Dermis microvascular lymphatic vessel endothelial cell (primary cell): Measurements from ENCODE around the gene EID2. TPM values are rescaled to one million over a fixed set of nuclear protein-coding genes. Genes with fewer than 3 reads are reported as not detected.

Experiments
- DNase-seq, 2 donors: peaks; one replicate each; pipeline versions ENCODE4 v3.0.0 to v3.0.0-alpha.2; 2010; ENCODE audit warnings: low read depth in 2 of 2
- total RNA-seq: library from RNA; depleted of rRNA; stranded (reverse); fragments of >200 nt; gene quantifications from 2 replicates; pipeline ENCODE4 v1.2.1, GENCODE V29; 2014

EID2 gene
- total RNA-seq, 1 donor from 2014 or later, result 13.2 TPM

DNA sequence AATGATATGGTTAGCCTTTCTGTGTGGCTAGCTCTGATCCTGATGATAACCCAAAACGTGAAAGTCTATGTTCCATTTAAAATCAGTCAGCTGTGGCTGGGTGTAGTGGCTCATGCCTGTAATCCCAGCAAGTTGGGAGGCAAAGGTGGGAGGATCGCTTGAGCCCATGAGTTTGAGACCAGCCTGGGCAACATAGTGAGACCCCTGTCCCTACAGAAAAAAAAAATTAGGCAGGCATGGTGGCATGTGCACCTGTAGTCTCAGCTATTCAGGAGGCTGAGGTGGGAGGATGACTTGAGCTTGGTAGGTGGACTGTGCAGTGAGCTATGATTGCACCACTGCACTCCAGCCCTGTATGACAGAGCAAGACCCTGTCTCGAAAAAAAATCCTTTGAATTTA is 6.2 kb downstream of the EID2 start:
- no peak for DNase-seq

DNA sequence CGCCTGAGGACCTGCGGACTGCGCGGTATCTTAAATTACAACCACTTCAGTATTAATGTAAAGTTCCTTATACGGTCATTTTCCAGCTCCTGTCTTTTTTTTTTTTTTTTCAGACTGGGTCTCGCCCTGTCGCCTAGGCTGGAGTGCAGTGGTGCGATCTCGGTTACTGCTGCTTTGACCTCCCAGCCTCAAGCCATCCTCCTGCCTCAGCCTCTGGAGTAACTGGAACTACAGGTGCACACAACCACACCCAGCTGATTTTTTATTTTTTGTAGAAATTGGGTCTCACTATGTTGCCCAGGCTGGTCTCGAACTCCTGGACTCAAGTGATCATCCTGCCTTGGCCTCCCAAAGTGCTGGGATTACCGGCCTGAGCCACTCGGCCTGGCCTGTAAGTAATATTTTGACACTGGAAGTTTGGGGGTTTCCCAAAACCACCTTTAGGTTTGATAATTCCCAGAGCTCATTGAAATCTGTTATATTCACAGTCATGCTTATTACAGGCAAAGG is 6.9 kb downstream of the EID2 start:
- no peak for DNase-seq

DNA sequence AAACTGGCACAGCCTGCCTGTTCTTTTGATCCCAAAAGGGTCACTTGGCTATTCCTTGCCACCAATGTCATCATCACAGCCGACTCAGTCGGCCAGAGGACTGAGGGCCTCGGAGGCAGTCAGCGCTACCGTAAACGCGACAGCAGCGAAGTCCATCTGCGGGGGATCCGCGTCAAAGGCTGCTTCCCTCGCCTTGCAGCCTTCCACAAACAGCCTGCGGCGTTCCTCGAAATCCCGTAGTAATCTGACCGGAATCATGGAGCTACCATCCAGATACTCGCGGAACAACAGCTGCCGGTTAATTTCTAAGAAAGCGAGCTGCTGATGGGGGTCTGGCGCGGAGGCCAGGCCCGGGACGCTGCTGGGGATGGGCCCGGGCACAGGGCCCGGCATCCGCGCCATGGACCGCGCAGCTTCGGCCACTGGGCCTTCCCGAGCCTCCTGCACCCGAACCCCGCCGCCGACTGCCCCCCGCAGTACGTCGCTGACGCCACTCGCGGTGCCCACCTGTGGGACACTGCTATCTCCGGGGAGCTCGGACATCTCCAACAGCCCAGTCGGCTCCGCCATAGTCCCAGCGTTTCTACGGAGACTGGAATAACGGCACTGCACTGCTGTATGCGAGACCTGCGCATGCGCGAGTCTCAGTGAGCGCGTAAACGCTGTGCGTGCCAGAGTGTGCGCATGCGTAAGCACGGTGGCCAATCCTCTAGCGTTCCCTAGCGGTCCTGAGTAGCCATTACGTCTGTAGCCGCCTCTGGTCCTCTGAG is 7.5 kb downstream of the EID2 start, which contains the start of gene EID2B:
Gene EID2B (minus strand): TSS at position 620 of the 770 bp plus-strand sequence. CDS start 50 bp downstream, at position 570.
- peak; percentile 94 to 96 for DNase-seq

DNA sequence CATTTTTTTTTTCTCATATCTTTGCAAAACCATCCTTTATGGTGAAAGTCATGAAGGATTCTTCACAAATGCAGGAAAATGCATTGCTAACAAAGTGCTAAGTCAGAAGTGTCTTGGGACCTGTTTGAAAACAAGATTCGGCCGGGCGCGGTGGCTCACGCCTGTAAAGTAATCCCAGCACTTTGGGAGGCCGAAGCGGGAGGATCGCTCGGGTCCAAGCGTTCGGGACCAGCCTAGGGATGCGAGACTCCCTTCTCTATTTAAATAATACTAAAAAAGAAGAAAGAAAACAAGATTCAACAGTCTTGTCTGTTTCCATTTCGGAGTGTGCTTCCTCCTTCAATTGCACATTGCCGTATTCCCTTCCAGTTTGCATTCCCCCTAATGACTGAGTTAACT is 8.1 kb downstream of the EID2 start:
- no peak for DNase-seq

DNA sequence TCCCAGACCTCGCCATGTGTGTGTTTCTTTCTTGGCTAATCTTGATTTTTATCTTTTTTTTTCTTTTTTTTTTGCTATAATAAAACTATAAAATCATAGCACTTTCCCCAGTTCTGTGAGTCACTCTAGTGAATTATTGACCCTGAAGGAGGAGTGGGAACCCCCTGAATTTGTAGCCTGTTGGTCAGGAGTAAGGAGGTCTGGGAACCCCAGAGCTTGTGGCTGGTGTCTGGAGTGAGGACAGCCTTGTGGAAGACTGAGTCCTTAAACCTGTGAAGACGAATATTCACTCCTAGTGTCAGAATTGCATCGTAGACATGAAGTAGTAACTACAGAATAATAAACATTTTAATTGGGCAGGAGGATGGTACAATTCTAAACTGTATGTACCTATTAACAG is 14.8 kb downstream of the EID2 start:
- no peak for DNase-seq

DNA sequence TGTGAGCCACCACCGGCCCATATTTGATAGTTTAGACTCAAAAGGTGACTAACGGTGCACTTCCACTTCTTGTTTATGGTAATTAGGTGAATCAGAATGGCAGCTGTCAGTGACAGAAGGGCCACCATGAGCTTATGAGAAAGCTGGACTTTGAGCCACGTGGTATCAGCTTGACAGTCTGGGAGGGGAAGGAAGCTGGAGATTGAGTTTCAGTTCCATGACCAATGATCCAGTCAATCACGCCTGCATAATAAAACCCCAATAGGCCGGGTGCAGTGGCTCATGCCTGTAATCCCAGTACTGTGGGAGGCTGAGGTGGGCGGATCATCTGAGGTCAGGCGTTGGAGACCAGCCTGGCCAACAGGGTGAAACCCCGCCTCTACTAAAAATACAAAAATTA is 15.5 kb downstream of the EID2 start:
- no peak for DNase-seq

DNA sequence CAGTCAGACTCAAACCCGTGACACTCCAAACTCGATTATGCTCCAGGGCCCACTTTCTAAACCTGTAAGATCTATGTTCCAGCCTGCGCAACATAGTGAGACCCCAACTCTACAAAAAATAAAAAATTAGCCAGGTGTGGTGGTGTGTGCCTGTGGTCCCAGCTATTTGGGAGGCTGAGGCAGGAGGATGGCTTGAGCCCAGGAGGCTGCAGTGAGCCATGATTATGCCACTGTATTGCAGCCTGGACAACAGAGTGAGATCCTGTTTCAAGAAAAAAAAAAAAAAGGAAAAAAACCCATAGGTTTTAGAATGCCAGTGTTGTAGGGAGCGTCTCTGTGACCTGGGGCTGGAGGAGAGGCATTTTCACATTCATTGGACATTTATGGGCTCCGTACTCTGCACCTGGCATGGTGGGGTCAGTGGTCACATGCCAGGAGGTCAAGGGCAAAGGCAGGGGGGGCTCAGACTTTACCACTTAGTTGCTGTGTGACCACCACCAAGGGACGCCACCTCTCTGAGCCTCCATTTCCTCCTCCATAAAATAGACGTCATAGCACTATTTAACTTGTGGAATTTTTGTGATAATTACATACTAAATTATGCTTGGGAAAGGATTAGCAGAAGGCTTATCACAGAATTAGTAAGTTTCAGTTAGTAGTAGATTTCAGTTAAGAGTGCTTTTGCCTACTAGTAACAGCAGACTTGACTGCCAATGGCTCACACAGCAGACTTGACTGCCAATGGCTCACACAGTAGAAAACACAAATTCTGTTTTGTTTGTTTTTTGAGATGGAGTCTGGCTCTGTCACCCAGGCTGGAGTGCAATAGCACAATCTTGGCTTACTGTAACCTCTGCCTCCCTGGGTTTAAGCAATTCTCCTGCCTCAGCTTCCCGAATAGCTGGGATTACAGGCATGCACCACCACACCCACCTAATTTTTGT is 19.1 kb downstream of the EID2 start:
- no peak for DNase-seq

DNA sequence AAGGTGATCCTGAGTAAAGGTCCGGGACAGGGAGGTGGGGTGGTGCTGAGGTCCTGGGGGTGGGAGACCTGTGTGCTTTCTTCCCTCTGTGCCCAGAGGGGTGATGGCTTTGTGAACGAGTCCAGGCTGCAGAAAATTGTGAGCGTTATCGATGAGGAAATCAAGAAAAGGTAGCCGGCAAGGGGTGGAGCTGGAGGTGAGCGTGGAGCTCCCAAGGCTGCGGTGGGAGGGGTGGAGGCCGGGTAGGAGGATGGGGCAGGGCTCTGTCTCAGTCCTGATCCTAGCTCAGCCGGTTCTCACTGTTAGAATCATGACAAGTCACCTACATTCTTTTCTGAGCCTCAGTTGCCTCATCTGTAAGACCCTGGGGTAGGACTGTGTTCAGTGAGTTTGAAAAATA is 21.0 kb downstream of the EID2 start:
- no peak for DNase-seq

DNA sequence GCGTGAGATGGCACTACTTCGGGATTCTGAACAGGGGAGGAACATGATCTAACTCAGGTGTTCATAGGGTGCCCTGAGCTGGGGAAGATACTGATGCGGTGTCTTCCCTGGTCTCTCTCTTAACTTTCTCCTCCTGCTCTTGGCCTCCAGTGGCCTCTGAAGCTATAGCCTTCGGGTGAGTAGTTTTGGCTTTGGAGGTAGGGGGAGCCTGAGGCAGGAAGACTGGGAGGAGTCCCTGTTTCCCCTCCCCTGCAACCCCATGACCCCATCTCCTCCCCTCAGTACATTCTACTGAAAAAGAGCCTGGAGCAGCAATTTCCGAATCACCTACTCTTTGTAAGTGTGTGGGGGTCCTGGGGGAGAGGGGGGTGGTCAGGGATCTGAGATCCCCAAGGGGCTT is 21.5 kb downstream of the EID2 start:
- no peak for DNase-seq

DNA sequence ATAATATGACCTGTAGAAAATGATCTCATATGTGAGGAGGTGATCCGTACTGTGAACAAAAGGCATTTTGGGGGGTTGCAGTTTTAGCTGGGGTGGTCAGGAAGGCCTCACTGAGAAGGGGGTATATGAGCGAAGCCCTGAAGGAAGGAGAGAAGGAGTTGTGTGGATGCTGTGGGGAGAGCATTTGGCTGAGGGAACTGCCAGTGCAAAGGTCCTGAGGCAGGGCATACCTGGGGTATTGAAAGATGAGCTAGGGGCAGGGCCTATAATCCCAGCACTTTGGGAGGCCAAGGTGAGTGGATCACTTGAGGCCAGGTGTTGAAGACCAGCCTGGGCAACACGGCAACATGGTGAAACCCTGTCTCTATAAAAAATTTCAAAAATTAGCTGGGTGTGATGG is 22.5 kb downstream of the EID2 start:
- no peak for DNase-seq

DNA sequence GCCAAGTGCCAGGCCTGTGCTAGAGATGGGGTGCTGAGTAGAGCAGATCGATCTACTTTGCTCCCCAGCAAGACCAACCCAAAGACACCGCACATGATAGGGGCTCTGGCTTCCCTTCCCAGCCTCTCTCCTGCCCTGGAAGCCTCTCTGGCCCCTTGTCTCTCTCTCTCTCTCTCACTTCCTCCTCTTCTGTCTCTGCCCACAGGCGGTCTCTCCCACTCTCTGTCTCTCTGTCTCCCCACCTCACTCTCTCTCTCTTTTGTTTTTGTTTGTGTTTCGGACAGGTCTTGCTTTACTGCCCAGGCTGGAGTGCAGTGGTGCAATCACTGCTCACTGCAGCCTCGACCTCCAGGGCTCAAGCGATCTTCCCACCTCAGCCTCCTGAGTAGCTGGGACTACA is 23.7 kb downstream of the EID2 start:
- DNase-seq, result no peak

DNA sequence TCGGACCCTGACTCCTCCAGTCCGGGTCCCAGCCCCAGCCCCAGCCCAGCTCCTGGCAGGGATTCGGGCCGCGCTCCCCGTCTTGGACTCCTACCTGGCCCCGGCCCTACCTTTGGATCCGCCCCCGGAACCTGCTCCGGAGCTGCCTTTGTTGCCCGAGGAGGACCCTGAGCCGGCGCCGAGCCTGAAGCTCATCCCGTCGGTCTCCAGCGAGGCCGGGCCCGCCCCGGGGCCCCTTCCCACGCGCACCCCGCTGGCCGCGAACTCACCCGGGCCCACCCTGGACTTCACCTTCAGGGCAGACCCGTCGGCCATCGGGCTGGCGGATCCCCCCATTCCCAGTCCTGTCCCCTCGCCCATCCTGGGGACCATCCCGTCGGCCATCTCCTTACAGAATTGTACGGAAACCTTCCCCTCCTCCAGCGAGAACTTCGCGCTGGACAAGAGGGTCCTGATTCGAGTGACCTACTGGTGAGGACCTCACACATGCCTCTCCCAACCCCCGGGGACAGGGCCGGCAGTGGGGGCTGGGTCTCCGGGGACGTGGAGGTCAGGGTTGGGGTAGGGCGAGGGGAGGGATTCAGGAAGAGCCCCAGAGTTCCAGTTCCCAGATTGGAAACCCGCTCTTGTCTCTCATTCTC is 24.3 kb downstream of the EID2 start:
- DNase-seq, result no peak

DNA sequence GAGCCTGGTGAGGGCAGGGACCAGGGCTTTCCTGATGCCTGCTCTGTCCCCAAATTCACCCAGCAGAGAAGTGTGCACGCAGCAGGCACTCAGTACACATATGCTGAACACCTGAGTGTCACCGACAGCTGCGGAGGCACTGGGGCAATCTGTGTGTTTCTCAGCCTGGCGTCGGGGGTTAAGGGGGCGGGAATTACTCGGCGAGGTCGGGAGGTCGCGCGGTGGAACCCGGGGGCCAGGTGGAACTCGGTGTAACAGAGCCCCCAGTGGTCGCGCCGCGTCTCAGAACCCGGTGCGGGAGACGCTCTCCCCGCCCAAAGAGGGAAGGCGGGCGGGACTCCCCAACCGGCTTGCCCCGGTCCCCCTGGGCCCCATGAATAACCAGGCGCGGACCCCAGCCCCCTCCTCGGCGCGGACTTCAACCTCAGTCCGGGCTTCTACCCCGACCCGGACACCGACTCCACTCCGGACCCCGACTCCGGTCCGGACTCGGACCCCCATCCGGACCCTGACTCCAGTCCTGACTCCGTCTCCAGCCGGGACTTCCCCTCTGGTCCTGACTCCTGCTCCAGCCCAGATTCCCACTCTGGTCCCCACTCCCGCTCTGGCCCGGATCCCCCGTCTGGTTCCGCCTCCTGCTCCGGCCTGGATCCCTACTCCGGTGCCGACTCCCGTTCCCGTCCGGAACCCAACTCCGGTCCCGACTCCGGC is 25.0 kb downstream of the EID2 start, which contains the start of gene SELENOV:
Gene SELENOV (plus strand): TSS at position 300 of the 711 bp plus-strand sequence. CDS start 74 bp downstream, at position 374.
- DNase-seq, result no peak

DNA sequence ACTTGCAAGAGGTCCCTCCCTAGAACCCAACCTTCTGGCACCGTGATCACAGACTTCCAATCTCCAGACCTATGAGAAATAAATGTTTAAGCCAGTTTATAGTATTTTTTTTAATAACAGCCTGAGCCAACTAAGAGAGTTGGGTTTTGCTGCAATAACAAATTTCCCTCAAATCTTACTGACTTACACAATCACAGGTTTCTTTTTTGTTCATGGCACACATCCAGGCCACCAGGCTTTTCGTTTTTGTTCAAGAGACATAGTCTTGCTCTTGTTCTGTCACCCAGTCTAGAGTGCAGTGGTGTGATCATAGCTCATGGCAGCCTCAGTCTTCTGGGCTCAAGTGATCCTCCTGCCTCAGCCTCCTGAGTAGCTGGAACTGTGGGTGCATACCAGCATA is 27.0 kb downstream of the EID2 start:
- DNase-seq, result no peak

DNA sequence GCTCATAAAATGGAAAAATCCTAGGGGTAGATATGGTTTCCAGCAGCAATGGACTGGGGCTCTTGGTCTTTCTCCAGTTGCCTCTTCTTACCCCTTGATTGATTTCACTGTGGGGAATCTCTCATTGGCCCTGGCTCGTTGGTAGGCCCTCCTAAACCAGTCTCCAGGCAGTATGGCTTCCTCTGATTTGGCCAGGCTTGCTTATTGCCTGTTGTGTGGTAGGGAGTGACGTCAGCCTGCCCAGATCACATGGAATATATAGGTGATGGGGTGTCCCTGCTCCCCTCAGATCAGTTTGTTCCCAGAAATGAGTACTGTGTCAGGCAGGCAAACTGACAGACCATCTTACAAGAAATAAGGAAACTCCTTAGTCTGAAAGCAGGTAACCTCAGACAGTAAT is 30.7 kb downstream of the EID2 start:
- DNase-seq, result no peak

DNA sequence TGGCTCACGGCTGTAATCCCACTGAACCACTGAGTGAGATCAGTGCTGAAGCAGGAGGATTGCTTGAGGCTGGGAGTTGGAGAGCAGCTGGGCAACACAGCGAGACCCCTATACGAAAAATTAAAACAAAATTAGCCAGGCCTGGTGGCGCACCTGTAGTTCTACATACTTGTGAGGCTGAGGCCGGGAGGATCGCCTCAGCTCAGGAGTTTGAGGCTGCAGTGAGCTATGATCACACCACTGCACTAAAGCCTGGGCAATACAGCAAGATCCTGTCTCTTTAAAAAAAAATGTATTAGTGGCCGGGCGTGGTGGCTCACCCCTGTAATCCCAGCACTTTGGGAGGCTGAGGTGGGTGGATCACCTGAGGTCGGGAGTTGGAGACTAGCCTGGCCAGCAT is 31.3 kb downstream of the EID2 start:
- no peak for DNase-seq

DNA sequence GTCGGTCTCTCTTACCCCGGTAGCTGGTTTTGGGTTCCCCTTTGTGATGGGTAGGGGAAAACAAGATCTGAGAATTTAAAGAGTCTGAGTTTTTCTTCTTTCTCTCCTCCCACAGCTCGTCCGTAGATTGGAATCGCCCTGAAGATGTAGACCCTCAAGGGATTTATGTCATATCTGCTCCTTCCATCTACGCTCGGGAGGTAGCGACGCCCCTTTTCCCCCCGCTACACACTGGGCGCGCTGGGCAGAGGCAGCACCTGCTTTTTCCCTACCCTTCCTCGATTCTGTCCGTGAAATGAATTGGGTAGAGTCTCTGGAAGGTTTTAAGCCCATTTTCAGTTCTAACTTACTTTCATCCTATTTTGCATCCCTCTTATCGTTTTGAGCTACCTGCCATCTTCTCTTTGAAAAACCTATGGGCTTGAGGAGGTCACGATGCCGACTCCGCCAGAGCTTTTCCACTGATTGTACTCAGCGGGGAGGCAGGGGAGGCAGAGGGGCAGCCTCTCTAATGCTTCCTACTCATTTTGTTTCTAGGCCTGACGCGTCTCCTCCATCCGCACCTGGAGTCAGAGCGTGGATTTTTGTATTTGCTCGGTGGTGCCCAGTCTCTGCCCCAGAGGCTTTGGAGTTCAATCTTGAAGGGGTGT is 32.1 kb downstream of the EID2 start:
- DNase-seq, result no peak

DNA sequence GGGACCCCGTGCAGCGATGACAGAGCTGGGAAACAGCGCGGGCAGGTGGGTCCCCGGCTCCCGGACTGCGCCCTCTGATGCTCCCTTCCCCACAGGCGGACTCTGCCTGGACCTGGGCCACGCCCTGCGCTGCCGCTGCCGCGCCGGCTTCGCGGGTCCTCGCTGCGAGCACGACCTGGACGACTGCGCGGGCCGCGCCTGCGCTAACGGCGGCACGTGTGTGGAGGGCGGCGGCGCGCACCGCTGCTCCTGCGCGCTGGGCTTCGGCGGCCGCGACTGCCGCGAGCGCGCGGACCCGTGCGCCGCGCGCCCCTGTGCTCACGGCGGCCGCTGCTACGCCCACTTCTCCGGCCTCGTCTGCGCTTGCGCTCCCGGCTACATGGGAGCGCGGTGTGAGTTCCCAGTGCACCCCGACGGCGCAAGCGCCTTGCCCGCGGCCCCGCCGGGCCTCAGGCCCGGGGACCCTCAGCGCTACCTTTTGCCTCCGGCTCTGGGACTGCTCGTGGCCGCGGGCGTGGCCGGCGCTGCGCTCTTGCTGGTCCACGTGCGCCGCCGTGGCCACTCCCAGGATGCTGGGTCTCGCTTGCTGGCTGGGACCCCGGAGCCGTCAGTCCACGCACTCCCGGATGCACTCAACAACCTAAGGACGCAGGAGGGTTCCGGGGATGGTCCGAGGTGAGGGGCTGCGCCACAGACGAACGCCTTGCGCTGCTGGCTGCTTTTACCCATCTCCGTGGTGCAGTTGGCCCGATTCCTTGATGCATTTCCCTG is 32.8 kb downstream of the EID2 start:
- peak; percentile 37 to 82 for DNase-seq

DNA sequence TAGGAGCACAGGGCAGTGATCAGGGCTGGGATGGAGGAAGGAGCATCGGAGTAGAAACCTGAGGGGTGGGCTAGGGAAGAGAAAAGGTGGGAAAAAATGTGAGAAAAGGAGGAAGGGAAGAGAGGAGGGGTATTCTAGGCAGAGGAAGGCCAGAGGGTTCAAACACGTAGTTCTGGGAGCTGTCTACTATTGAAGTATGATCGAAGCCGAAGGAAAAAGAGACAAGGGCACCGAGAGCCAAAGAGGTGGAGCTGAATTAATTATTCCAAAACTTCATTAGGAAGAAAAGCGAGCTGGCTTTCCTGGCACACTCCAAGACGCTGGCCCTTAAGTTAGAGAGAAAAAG is 33.4 kb downstream of the EID2 start:
- DNase-seq, result no peak
